KBM-7 (cell line): ENCODE measurements around the gene PREX1.
"Not testable (repeated sequence)": the region's sequence is repeated elsewhere in the genome, so short reads cannot be mapped to it uniquely, and the experiment has no call there.

Experiments
- DNase-seq: peaks from one replicate; pipeline ENCODE4 v3.0.0-alpha.2; 2015
- in situ Hi-C: fragments of 300-500 bp; cut with MboI; formaldehyde crosslinking; loops from 2 replicates; pipeline ENCODE4 v1.14.3; 2020; ENCODE audit warnings: low sequenced_read_pairs, low pct_unique_long_range_greater_than_20kb, mixed read lengths

PREX1 gene

GRCh38 chr20:48847498-48848205, 19.9 kb upstream of the PREX1 start:
- no peak for DNase-seq
- in situ Hi-C loops, result no loop called here

- in situ Hi-C loops, result no loop called here
- peak; percentile 30 for DNase-seq
These were observed 19.0 kb upstream of the PREX1 start for GRCh38 chr20:48846516-48847492.

DNA sequence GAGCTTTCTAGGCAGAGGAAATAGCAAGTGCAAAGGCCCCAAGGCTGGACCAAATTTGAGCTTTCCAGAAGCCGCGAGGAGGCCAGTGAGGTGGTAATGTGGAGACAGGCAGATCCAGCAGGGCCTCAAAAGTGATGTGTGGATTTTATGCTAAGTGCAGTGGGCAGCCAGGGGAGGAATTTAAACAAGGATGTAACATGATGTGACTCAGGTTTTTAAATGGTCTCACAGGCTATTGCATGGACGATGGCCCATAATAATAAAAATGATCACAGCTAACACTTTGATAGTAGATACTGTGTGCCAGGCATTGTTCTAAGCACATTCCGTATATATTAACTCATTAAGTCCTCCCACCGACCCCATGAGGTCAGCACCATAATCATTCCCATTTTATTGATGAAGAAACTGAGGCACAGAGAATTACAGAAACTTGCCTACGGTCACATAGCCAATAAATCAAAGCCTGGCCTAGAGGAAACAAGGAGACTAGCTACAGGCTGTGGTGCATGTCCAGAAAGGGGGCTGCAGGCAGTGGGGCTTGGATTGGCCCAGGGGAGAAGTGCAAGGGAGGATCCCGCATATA, 18.0 kb upstream of the PREX1 start:
- in situ Hi-C loops, result no loop called here
- no peak for DNase-seq

GRCh38 chr20:48844996-48845395, 17.2 kb upstream of the PREX1 start:
- no peak for DNase-seq
- in situ Hi-C loops, result no loop called here

- in situ Hi-C loops, DNase-seq: not testable (repeated sequence)
These were observed 16.1 kb upstream of the PREX1 start for GRCh38 chr20:48843896-48844295.

GRCh38 chr20:48843057-48843806, 15.4 kb upstream of the PREX1 start:
- in situ Hi-C loops, result no loop called here
- DNase-seq, result no peak

DNA sequence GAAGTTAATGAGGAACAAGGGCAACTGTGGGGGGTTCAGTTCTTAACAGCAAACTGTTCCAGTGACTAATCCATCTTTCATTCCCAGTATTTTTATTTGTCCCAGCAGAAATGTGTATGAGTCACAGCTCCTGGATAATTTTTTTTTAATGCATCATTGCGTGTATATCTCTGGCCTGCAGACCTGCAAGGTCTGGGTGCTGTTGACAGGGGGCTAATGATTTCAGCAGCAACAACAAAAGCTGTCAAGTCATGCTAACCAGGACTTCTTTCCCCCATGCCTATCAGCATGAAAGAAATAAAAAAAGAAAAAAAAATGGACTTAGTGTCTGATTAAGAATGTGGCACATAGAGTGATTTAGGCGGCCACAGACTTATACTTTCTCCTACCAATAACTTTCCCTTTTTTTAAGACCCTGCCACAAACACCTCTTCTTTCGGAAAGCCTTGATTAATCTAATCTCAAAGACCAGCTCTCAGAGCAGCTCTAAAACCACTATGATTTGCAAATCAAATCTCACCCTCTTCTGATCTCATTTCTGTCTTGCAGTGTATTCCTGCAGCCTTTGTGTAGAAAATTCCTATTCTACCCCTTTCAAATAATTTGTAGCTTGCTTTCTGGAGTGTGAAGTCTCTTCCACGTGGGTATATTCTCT, 14.2 kb upstream of the PREX1 start:
- DNase-seq, result no peak
- in situ Hi-C loops, result no loop called here

DNA sequence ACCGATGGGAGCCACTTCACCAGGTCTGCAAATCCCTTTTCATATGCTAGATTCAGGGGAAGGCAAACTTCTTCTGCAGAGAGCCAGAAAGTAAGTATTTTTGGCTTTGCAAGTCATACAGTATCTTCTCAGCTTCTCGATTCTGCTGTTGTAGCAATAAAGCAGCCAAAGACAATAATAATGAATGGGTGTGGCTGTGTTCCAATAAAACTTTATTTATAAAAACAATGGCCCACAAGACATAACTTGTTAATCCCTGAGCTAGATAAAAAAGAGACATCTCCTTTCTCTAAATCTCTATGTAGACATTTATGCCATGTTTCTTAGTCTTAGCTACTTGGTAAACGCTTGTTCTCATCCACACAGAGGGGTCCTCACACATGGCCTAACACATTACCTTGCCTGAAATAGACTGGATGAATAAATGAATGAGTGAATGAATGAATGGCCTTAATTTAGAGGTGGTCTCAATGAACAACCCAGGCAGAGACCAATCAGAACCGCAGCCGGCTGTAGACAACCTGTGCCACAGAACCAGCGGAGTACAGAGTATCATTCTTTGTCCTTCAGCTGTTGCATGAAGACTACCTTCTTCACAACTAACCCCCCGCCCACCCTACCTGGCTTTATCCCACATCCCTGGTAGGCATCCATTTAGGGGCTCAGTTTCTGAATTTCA, 13.5 kb upstream of the PREX1 start:
- in situ Hi-C loops, result no loop called here
- DNase-seq, result no peak

- in situ Hi-C loops, result no loop called here
- no peak for DNase-seq
These were observed 11.5 kb upstream of the PREX1 start for GRCh38 chr20:48839154-48839917.

GRCh38 chr20:48837014-48837413, 9.2 kb upstream of the PREX1 start:
- in situ Hi-C loops, result no loop called here
- DNase-seq, result no peak

- in situ Hi-C loops, result no loop called here
These were observed 7.6 kb upstream of the PREX1 start for GRCh38 chr20:48835390-48835789.

GRCh38 chr20:48834278-48834677, 6.5 kb upstream of the PREX1 start:
- in situ Hi-C loops, result no loop called here
- DNase-seq, result no peak

More at GRCh38 chr20:48835390-48835789, 7.6 kb upstream of the PREX1 start:
- DNase-seq, result no peak

- peak; percentile 54 for DNase-seq
- in situ Hi-C loops, result no loop called here
These were observed 4.6 kb upstream of the PREX1 start for GRCh38 chr20:48832405-48832730.

DNA sequence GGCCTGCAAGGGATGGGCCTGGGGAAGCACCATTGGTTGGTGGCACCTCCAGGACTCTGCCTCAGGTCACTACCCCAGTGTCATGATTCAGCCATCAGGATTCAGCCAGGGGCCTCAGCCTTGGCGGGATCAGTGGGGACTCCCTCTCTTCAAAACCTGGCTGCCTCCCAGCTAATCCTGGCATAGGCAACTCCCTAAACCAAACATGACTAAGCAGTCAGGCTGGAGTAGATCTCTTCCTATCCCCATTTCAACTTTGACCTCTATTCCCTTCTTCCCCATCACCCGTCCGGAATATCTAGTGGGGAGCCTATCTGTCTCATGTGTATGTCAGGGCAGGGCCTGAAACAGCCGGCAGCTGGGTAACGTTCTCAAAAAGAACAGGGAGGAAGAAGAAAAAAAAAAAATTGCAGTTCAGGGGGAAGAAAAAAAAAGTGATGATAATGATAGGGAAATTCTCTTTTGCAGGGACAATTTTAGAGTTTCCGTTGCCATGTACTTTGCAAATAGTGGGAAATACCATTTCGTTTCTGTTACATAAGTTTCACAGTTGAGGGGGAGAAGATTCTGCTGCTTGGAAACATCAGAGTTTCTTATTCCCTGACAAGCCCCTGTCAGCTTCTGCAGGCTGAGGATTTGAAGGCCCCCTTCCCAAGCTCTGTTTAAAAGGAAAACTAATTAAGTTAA, 4.1 kb upstream of the PREX1 start:
- in situ Hi-C loops, result no loop called here
- DNase-seq, result peak; percentile 24

GRCh38 chr20:48830826-48831318, 3.1 kb upstream of the PREX1 start:
- in situ Hi-C loops, result no loop called here
- no peak for DNase-seq

- DNase-seq, result no peak
- in situ Hi-C loops, result no loop called here
These were observed 2.1 kb upstream of the PREX1 start for GRCh38 chr20:48829940-48830339.
